Measurements from ENCODE around the gene WIF1.

The WIF1 gene

DNA sequence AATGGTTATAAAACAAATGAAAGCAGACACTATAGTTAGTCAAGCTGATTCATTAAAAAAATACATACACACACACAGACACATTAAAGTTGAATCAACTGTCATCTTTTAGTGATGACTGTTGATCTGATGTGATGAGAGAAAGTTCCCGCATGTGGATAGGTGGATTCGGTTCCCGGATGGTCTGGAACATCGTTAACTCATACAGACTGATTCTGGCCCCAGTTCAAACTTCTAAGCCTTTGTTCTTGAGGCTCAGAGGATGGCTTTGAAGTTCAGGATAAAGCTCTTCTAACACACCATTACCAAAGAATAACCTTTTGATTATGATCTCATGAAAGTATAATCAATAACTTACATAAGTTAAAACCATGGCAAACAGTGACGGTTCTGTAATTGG is 27.5 kb downstream of the WIF1 start:
- H3K4me1 ChIP-seq (ENCODE audit: control insufficient read depth, insufficient read depth, low read length, poor library complexity, severe bottlenecking), result no peaks in the 10 kb centered on the region
- no peaks in the 10 kb centered on the region for H3K27me3 ChIP-seq (replicated peaks; ENCODE audit: control insufficient read depth, insufficient read depth, low read length, poor library complexity, severe bottlenecking)
- no peak overlapping the region for H3K4me3 ChIP-seq (ENCODE audit: insufficient read depth, low read depth, low read length, poor library complexity, severe bottlenecking)
- no peaks in the 10 kb centered on the region for H3K9me3 ChIP-seq (ENCODE audit: control insufficient read depth, low read length)
- no peak overlapping the region for H3K27ac ChIP-seq (ENCODE audit: insufficient read depth, low read length, poor library complexity, severe bottlenecking)
- no peaks in the 10 kb centered on the region for H3K36me3 ChIP-seq (ENCODE audit: control insufficient read depth, insufficient read depth, low read length)
- no peak for DNase-seq

GRCh38 chr12:65090461-65090860 is 30.6 kb downstream of the WIF1 start:
- Histone ChIP-seq H3K27me3 (replicated peaks; ENCODE audit: control insufficient read depth, insufficient read depth, low read length, poor library complexity, severe bottlenecking) (no peaks in the 10 kb centered on the region), H3K36me3 (ENCODE audit: control insufficient read depth, insufficient read depth, low read length) (no peaks in the 10 kb centered on the region), H3K4me3 (ENCODE audit: insufficient read depth, low read depth, low read length, poor library complexity, severe bottlenecking) (no peak overlapping the region), H3K27ac (ENCODE audit: insufficient read depth, low read length, poor library complexity, severe bottlenecking) (no peak overlapping the region), H3K9me3 (ENCODE audit: control insufficient read depth, low read length) (no peaks in the 10 kb centered on the region), H3K4me1 (ENCODE audit: control insufficient read depth, insufficient read depth, low read length, poor library complexity, severe bottlenecking) (no peaks in the 10 kb centered on the region)
- DNase-seq, result no peak

DNA sequence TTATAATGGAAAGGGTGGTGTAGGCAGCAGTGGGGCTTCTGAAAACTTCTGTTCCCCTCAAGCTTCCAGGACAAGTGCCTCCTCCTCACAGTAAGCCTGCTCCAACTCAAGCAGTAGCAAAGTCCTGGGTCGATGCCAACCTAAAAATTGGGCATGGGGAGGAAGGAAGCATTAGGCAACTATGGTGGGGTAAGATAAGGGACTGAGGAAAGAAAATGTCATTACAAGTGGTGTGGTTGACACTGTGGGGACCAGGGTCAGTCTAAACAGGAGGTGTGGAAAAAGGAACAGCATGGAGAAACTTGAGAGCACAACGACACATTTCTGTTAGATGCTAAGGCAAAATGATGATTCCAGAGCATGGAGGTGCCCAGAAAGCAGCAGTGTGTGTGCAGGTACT is 34.9 kb downstream of the WIF1 start:
- Histone ChIP-seq H3K36me3 (ENCODE audit: control insufficient read depth, insufficient read depth, low read length) (no peaks in the 10 kb centered on the region), H3K4me3 (ENCODE audit: insufficient read depth, low read depth, low read length, poor library complexity, severe bottlenecking) (no peak overlapping the region), H3K9me3 (ENCODE audit: control insufficient read depth, low read length) (no peaks in the 10 kb centered on the region), H3K4me1 (ENCODE audit: control insufficient read depth, insufficient read depth, low read length, poor library complexity, severe bottlenecking) (no peaks in the 10 kb centered on the region), H3K27ac (ENCODE audit: insufficient read depth, low read length, poor library complexity, severe bottlenecking) (no peak overlapping the region), H3K27me3 (replicated peaks; ENCODE audit: control insufficient read depth, insufficient read depth, low read length, poor library complexity, severe bottlenecking) (no peaks in the 10 kb centered on the region)
- no peak for DNase-seq

GRCh38 chr12:65084579-65084978 is 36.5 kb downstream of the WIF1 start:
- Histone ChIP-seq H3K9me3 (ENCODE audit: control insufficient read depth, low read length) (no peaks in the 10 kb centered on the region), H3K4me3 (ENCODE audit: insufficient read depth, low read depth, low read length, poor library complexity, severe bottlenecking) (no peak overlapping the region), H3K27me3 (replicated peaks; ENCODE audit: control insufficient read depth, insufficient read depth, low read length, poor library complexity, severe bottlenecking) (no peaks in the 10 kb centered on the region), H3K27ac (ENCODE audit: insufficient read depth, low read length, poor library complexity, severe bottlenecking) (no peak overlapping the region), H3K36me3 (ENCODE audit: control insufficient read depth, insufficient read depth, low read length) (no peaks in the 10 kb centered on the region), H3K4me1 (ENCODE audit: control insufficient read depth, insufficient read depth, low read length, poor library complexity, severe bottlenecking) (no peaks in the 10 kb centered on the region)
- no peak for DNase-seq

- H3K27ac ChIP-seq (ENCODE audit: insufficient read depth, low read length, poor library complexity, severe bottlenecking), result no peak overlapping the region
- no peak overlapping the region for H3K4me3 ChIP-seq (ENCODE audit: insufficient read depth, low read depth, low read length, poor library complexity, severe bottlenecking)
- DNase-seq, result no peak
- no peaks in the 10 kb centered on the region for H3K9me3 ChIP-seq (ENCODE audit: control insufficient read depth, low read length)
- no peaks in the 10 kb centered on the region for H3K4me1 ChIP-seq (ENCODE audit: control insufficient read depth, insufficient read depth, low read length, poor library complexity, severe bottlenecking)
- no peaks in the 10 kb centered on the region for H3K27me3 ChIP-seq (replicated peaks; ENCODE audit: control insufficient read depth, insufficient read depth, low read length, poor library complexity, severe bottlenecking)
- no peaks in the 10 kb centered on the region for H3K36me3 ChIP-seq (ENCODE audit: control insufficient read depth, insufficient read depth, low read length)
These were observed 37.5 kb downstream of the WIF1 start for GRCh38 chr12:65083581-65083980.

- Histone ChIP-seq H3K9me3 (ENCODE audit: control insufficient read depth, low read length) (no peaks in the 10 kb centered on the region), H3K27ac (ENCODE audit: insufficient read depth, low read length, poor library complexity, severe bottlenecking) (no peak overlapping the region), H3K27me3 (replicated peaks; ENCODE audit: control insufficient read depth, insufficient read depth, low read length, poor library complexity, severe bottlenecking) (no peaks in the 10 kb centered on the region), H3K4me1 (ENCODE audit: control insufficient read depth, insufficient read depth, low read length, poor library complexity, severe bottlenecking) (no peaks in the 10 kb centered on the region), H3K36me3 (ENCODE audit: control insufficient read depth, insufficient read depth, low read length) (no peaks in the 10 kb centered on the region), H3K4me3 (ENCODE audit: insufficient read depth, low read depth, low read length, poor library complexity, severe bottlenecking) (no peak overlapping the region)
- DNase-seq, result no peak
These were observed 38.7 kb downstream of the WIF1 start for GRCh38 chr12:65082406-65082805.

- H3K27ac ChIP-seq (ENCODE audit: insufficient read depth, low read length, poor library complexity, severe bottlenecking), result no peak overlapping the region
- H3K36me3 ChIP-seq (ENCODE audit: control insufficient read depth, insufficient read depth, low read length), result no peaks in the 10 kb centered on the region
- H3K9me3 ChIP-seq (ENCODE audit: control insufficient read depth, low read length), result no peaks in the 10 kb centered on the region
- no peak for DNase-seq
- H3K4me1 ChIP-seq (ENCODE audit: control insufficient read depth, insufficient read depth, low read length, poor library complexity, severe bottlenecking), result no peaks in the 10 kb centered on the region
- H3K4me3 ChIP-seq (ENCODE audit: insufficient read depth, low read depth, low read length, poor library complexity, severe bottlenecking), result no peak overlapping the region
- H3K27me3 ChIP-seq (replicated peaks; ENCODE audit: control insufficient read depth, insufficient read depth, low read length, poor library complexity, severe bottlenecking), result no peaks in the 10 kb centered on the region
These were observed 39.6 kb downstream of the WIF1 start for GRCh38 chr12:65081496-65081895.

- Histone ChIP-seq H3K27me3 (replicated peaks; ENCODE audit: control insufficient read depth, insufficient read depth, low read length, poor library complexity, severe bottlenecking) (no peaks in the 10 kb centered on the region), H3K9me3 (ENCODE audit: control insufficient read depth, low read length) (no peaks in the 10 kb centered on the region), H3K4me3 (ENCODE audit: insufficient read depth, low read depth, low read length, poor library complexity, severe bottlenecking) (no peak overlapping the region), H3K36me3 (ENCODE audit: control insufficient read depth, insufficient read depth, low read length) (no peaks in the 10 kb centered on the region), H3K27ac (ENCODE audit: insufficient read depth, low read length, poor library complexity, severe bottlenecking) (no peak overlapping the region), H3K4me1 (ENCODE audit: control insufficient read depth, insufficient read depth, low read length, poor library complexity, severe bottlenecking) (no peaks in the 10 kb centered on the region)
- no peak for DNase-seq
These were observed 46.2 kb downstream of the WIF1 start for GRCh38 chr12:65074932-65075331.

- no peak overlapping the region for H3K27ac ChIP-seq (ENCODE audit: insufficient read depth, low read length, poor library complexity, severe bottlenecking)
- no peaks in the 10 kb centered on the region for H3K36me3 ChIP-seq (ENCODE audit: control insufficient read depth, insufficient read depth, low read length)
- H3K9me3 ChIP-seq (ENCODE audit: control insufficient read depth, low read length), result no peaks in the 10 kb centered on the region
- H3K4me1 ChIP-seq (ENCODE audit: control insufficient read depth, insufficient read depth, low read length, poor library complexity, severe bottlenecking), result no peaks in the 10 kb centered on the region
- no peak for DNase-seq
- peaks cover 4% of the 10 kb centered on the region for H3K27me3 ChIP-seq (replicated peaks; ENCODE audit: control insufficient read depth, insufficient read depth, low read length, poor library complexity, severe bottlenecking)
- no peak overlapping the region for H3K4me3 ChIP-seq (ENCODE audit: insufficient read depth, low read depth, low read length, poor library complexity, severe bottlenecking)
These were observed 51.8 kb downstream of the WIF1 start for GRCh38 chr12:65069336-65069735.

DNA sequence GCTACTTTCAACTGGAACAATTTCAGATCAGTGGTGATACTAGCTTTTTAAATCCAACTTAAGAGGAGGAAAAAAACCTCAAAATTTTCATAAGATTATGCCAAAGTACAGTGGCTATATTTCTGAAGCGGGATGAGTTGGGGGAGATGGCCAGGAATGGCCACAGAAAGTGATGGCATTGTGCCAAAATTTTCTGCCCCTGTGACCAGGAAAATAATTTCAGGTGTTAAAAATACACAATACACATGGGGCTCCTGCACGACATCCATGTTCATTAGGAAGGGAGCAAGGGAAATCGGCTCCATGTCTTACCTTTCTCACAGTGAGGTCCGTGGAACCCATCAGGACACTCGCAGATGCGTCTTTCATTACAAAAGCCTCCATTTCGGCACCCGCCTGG is 53.7 kb downstream of the WIF1 start:
- Histone ChIP-seq H3K27me3 (replicated peaks; ENCODE audit: control insufficient read depth, insufficient read depth, low read length, poor library complexity, severe bottlenecking) (peaks cover 4% of the 10 kb centered on the region), H3K27ac (ENCODE audit: insufficient read depth, low read length, poor library complexity, severe bottlenecking) (no peak overlapping the region), H3K4me1 (ENCODE audit: control insufficient read depth, insufficient read depth, low read length, poor library complexity, severe bottlenecking) (no peaks in the 10 kb centered on the region), H3K9me3 (ENCODE audit: control insufficient read depth, low read length) (no peaks in the 10 kb centered on the region), H3K36me3 (ENCODE audit: control insufficient read depth, insufficient read depth, low read length) (no peaks in the 10 kb centered on the region), H3K4me3 (ENCODE audit: insufficient read depth, low read depth, low read length, poor library complexity, severe bottlenecking) (no peak overlapping the region)
- no peak for DNase-seq

DNA sequence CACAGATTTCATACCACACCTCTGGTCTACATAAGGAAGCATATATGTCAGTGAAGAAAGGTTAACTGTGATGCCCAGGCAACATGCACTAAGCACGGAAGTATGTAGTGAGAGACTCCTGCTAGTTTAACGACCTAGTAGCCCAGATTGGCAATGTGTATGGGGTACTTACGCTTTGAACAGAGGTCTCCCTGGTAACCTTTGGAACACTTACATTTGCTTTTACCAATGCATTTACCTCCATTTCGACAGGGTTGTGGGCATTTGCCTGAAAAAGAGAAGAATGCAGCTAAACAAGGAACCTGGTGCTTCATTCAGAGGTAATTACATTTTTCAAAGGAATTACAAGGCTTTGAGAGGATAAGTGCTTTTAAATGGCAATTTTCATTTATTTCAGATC is 65.2 kb downstream of the WIF1 start:
- Histone ChIP-seq H3K4me1 (ENCODE audit: control insufficient read depth, insufficient read depth, low read length, poor library complexity, severe bottlenecking) (no peaks in the 10 kb centered on the region), H3K27me3 (replicated peaks; ENCODE audit: control insufficient read depth, insufficient read depth, low read length, poor library complexity, severe bottlenecking) (no peaks in the 10 kb centered on the region), H3K27ac (ENCODE audit: insufficient read depth, low read length, poor library complexity, severe bottlenecking) (no peak overlapping the region), H3K4me3 (ENCODE audit: insufficient read depth, low read depth, low read length, poor library complexity, severe bottlenecking) (no peak overlapping the region), H3K9me3 (ENCODE audit: control insufficient read depth, low read length) (no peaks in the 10 kb centered on the region), H3K36me3 (ENCODE audit: control insufficient read depth, insufficient read depth, low read length) (no peaks in the 10 kb centered on the region)
- no peak for DNase-seq

Measured in effector memory CD4-positive, alpha-beta T cell (primary cell).